Uterus (tissue), 2 donors: ENCODE measurements around the gene ADNP.

Experiments
- CTCF ChIP-seq, 4 experiments: fragments of 200-600 bp in 2 of 4; fragments of 450-650 bp in 2 of 4; sonication (generic) in 2 of 4; IDR thresholded peaks; one replicate each; pipeline ENCODE4 v1.5.1; 2016 to 2019; ENCODE audit warnings: antibody characterized with exemption in 4 of 4, mild to moderate bottlenecking in 2 of 4, moderate library complexity in 1 of 4
- POLR2A ChIP-seq, 2 donors: fragments of 450-650 bp; IDR thresholded peaks; one replicate each; pipeline ENCODE4 v1.6.1; 2016; ENCODE audit warnings: antibody characterized with exemption in 2 of 2, mild to moderate bottlenecking in 1 of 2, moderate library complexity in 1 of 2

DNA sequence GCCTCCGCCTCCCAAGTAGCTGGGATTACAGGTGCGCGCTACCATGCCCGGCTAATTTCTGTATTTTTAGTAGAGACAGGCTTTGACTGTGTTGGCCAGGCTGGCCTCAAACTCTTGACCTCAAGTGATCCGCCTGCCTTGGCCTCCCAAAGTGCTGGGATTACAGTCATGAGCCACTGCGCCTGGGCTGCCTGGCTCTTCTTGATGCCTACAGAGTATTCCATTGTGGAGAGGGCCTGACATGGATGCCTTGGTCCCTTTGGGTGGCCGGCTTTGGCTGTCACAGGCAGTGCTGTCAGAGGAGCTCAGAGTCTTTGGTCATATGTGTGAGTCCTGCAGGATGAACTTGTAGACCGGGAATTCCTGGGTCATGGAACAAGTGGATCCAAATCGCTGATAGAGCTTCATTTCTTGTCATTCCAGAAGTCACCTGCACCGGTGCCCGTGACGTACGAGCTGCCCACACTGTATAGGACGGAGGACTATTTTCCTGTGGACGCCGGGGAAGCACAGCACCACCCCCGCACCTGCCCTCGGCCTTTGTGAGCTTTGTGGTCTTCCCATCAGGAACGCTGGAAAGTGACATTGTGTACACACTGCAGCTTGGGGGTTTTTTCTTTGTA is 55.1 kb downstream of the ADNP start:
- TF ChIP-seq CTCF (IDR thresholded peaks at IDR 0.05) (no peak), POLR2A (IDR thresholded peaks at IDR 0.05) (no peak)
